HG03045 (cell line): ENCODE results near the gene ATG3.
"Not testable (repeated sequence)": the region's sequence is repeated elsewhere in the genome, so short reads cannot be mapped to it uniquely, and the experiment has no call there.

Experiments used
- ATAC-seq: cut with Tn5 transposase; IDR thresholded peaks from one replicate; pipeline ENCODE4 v1.9.1; 2021; ENCODE audit warnings: mild to moderate bottlenecking, moderate library complexity; ENCODE audit not compliant: unreplicated experiment

ATG3 gene

GRCh38 chr3:112564247-112564939, 2.6 kb upstream of the ATG3 start:
- not testable (repeated sequence) for ATAC-seq

- peak; percentile 55 for ATAC-seq
Observed at GRCh38 chr3:112561484-112561733, 353 bp downstream of the ATG3 start.

GRCh38 chr3:112560721-112561483, 860 bp downstream of the ATG3 start:
- peak; percentile 30 for ATAC-seq

GRCh38 chr3:112560307-112560706, 1.5 kb downstream of the ATG3 start:
- no peak for ATAC-seq

GRCh38 chr3:112557976-112558375, 3.8 kb downstream of the ATG3 start:
- no peak for ATAC-seq

- ATAC-seq = no peak
Observed at GRCh38 chr3:112555535-112556170, 6.1 kb downstream of the ATG3 start.

- ATAC-seq = no peak
Observed at GRCh38 chr3:112550859-112551258, 10.9 kb downstream of the ATG3 start.

GRCh38 chr3:112546216-112546759, 15.5 kb downstream of the ATG3 start:
- ATAC-seq = no peak

- ATAC-seq = peak; percentile 89
Observed at GRCh38 chr3:112539825-112540650, 21.7 kb downstream of the ATG3 start.

- ATAC-seq = no peak
Observed at GRCh38 chr3:112531358-112531781, 30.4 kb downstream of the ATG3 start.

GRCh38 chr3:112530573-112530972, 31.2 kb downstream of the ATG3 start:
- ATAC-seq = no peak

GRCh38 chr3:112524127-112524526, 37.6 kb downstream of the ATG3 start:
- not testable (repeated sequence) for ATAC-seq

- ATAC-seq = peak; percentile 50
Observed at GRCh38 chr3:112519424-112520001, 42.2 kb downstream of the ATG3 start.

GRCh38 chr3:112518970-112519369, 42.8 kb downstream of the ATG3 start:
- not testable (repeated sequence) for ATAC-seq

GRCh38 chr3:112514527-112515128, 47.1 kb downstream of the ATG3 start:
- peak; percentile 99 for ATAC-seq

GRCh38 chr3:112512320-112512719, 49.4 kb downstream of the ATG3 start:
- no peak for ATAC-seq

GRCh38 chr3:112508860-112509259, 52.9 kb downstream of the ATG3 start:
- no peak for ATAC-seq

GRCh38 chr3:112508261-112508660, 53.5 kb downstream of the ATG3 start:
- ATAC-seq = no peak

- no peak for ATAC-seq
Observed at GRCh38 chr3:112505907-112506306, 55.9 kb downstream of the ATG3 start.

- no peak for ATAC-seq
Observed at GRCh38 chr3:112504123-112504522, 57.6 kb downstream of the ATG3 start.
